GM04504 (cell line): ENCODE results near the gene IGFBP5.
A peak's percentile ranks its signal among the peaks of the same experiment; 100 is the strongest.

Experiments used
- DNase-seq: peaks from one replicate; pipeline ENCODE4 v3.0.0-alpha.2; 2012; ENCODE audit warnings: low read depth

Gene IGFBP5

GRCh38 chr2:216714376-216714775, 19.0 kb upstream of the IGFBP5 start:
- DNase-seq, result no peak

GRCh38 chr2:216713691-216714336, 18.5 kb upstream of the IGFBP5 start:
- peak; percentile 66 for DNase-seq

GRCh38 chr2:216711348-216711747, 16.0 kb upstream of the IGFBP5 start:
- no peak for DNase-seq

- DNase-seq, result no peak
Measured at GRCh38 chr2:216710551-216711301, 15.4 kb upstream of the IGFBP5 start.

- DNase-seq, result no peak
Measured at GRCh38 chr2:216702756-216703155, 7.4 kb upstream of the IGFBP5 start.

GRCh38 chr2:216701544-216701943, 6.2 kb upstream of the IGFBP5 start:
- DNase-seq, result no peak

GRCh38 chr2:216700781-216701180, 5.4 kb upstream of the IGFBP5 start:
- DNase-seq, result no peak

GRCh38 chr2:216700088-216700567, 4.8 kb upstream of the IGFBP5 start:
- no peak for DNase-seq

- DNase-seq, result peak; percentile 31
Measured at GRCh38 chr2:216698895-216699294, 3.5 kb upstream of the IGFBP5 start.

- DNase-seq, result no peak
Measured at GRCh38 chr2:216698293-216698692, 2.9 kb upstream of the IGFBP5 start.

GRCh38 chr2:216696751-216697560, 1.6 kb upstream of the IGFBP5 start:
- no peak for DNase-seq

- no peak for DNase-seq
Measured at GRCh38 chr2:216696321-216696720, 972 bp upstream of the IGFBP5 start.

- no peak for DNase-seq
Measured at GRCh38 chr2:216694826-216695217, 527 bp downstream of the IGFBP5 start.

- DNase-seq, result no peak
Measured at GRCh38 chr2:216694082-216694825, 1.1 kb downstream of the IGFBP5 start.

GRCh38 chr2:216693414-216694080, 1.8 kb downstream of the IGFBP5 start:
- DNase-seq, result no peak

- no peak for DNase-seq
Measured at GRCh38 chr2:216692636-216693413, 2.5 kb downstream of the IGFBP5 start.

GRCh38 chr2:216690853-216691741, 4.3 kb downstream of the IGFBP5 start:
- peak; percentile 32 for DNase-seq

GRCh38 chr2:216690456-216690852, 4.9 kb downstream of the IGFBP5 start:
- DNase-seq, result no peak

- no peak for DNase-seq
Measured at GRCh38 chr2:216689397-216689796, 6.0 kb downstream of the IGFBP5 start.
